GM12892 (cell line): ENCODE measurements around the gene TMEM87A.

Experiments used
- POLR2AphosphoS5 ChIP-seq: IDR thresholded peaks from 2 replicates; pipeline ENCODE4 v1.6.1; 2011; ENCODE audit warnings: low read depth, low read length, control low read depth
- TAF1 ChIP-seq: IDR thresholded peaks from 2 replicates; pipeline ENCODE4 v1.6.1; 2011; ENCODE audit warnings: low read depth, mild to moderate bottlenecking, control low read depth, low read length, borderline replicate concordance

DNA sequence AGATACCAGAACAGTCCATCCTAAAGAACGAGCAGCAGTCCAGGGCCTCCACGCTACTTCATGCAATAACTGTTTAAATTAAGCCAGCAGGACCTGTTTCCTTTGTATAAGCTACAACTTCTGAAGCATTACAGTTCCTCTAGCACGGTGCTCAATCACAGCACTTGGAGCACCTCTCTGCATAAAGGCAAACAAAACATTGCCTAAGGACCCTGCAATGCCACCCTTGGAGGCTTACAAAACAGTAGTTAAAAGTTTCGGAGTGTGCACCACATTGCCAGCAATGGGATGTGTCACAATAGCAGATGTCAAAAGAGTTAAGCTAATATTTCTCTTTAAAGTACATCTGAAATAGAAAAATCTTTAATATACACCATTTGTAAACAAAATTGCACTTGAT lies 62.5 kb downstream of the TMEM87A start:
- TF ChIP-seq POLR2AphosphoS5, result no peak
- no peak for TF ChIP-seq TAF1
